Inflammatory macrophage (primary cell): ENCODE results near the gene CRYBB3.
A peak's percentile ranks its signal among the peaks of the same experiment; 100 is the strongest.
"Not testable (repeated sequence)": the region's sequence is repeated elsewhere in the genome, so short reads cannot be mapped to it uniquely, and the experiment has no call there.

Experiments used
- DNase-seq, 2 donors: peaks; one replicate each; pipeline ENCODE4 v3.0.0-alpha.2; 2020 to 2022

Gene CRYBB3

GRCh38 chr22:25207553-25208157 lies 8.0 kb downstream of the CRYBB3 start:
- DNase-seq, result no peak

DNA sequence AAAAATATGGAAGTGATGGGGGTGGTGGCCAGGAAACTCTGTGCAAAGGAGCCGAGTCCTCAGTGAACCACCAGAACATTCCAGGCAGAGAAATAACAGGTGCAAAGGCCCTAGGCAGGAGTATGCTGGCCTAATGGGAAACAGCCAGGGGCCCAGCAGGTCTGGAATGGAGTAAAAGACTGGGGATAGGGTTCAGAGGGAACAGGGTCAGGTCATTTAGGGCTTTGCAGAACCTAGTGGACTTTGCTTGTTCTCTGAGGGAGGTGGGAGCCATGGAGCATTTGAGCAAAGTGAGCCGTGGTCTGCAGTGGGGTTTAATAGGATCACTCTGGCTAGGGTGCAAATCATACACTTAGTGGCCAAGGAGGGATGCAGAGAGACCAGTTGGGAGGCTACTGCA lies 8.7 kb downstream of the CRYBB3 start:
- DNase-seq, result no peak

- DNase-seq, result no peak
These were observed 9.3 kb downstream of the CRYBB3 start for GRCh38 chr22:25208743-25209505.

- no peak for DNase-seq
These were observed 11.1 kb downstream of the CRYBB3 start for GRCh38 chr22:25210793-25211192.

DNA sequence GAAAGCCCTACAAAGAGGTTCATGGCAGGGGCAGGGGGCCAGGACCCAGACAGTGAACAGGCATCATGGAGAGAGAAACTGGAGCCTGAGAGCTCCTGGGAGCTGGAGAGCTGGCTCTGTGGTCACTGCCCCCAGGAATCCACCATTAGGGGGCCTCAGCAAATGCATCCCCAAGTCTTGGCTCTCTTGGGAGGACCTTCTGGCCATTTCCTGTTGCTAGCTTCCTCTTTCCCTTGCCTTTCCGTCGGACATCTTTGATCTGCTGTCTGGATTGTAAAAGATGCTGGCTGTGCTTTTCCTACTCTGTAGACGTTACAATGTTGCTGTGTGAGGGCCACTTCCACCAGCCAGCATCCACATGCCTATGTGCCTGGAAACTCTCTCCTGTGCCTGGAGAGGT lies 12.7 kb downstream of the CRYBB3 start:
- DNase-seq, result no peak

DNA sequence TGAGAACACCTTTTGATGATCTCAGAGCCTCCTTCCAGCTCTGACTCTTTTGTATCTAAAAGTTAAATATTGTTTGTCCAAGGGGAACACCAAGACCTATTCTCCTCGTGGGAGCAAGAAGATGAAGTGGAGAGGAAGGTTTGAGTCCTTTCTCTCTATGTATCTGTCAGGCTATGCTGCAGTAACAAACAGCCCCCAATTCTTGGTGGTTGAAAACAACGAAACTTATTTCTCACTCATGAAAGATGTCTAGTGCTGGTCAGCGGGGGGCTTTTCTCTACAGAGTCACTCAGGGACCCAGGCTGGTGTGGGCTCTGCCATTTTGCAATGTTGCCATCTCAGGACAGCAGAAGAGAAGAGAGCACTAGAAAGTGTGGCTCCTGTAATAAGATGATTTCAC lies 13.6 kb downstream of the CRYBB3 start:
- no peak for DNase-seq

- no peak for DNase-seq
These were observed 16.6 kb downstream of the CRYBB3 start for GRCh38 chr22:25216230-25216629.

- no peak for DNase-seq
These were observed 19.6 kb downstream of the CRYBB3 start, which contains the start of gene CRYBB2 for GRCh38 chr22:25219211-25219689. CRYBB2 (plus strand) TSS chr22:25219639; CDS start chr22:25221430, 1,791 bp downstream.

DNA sequence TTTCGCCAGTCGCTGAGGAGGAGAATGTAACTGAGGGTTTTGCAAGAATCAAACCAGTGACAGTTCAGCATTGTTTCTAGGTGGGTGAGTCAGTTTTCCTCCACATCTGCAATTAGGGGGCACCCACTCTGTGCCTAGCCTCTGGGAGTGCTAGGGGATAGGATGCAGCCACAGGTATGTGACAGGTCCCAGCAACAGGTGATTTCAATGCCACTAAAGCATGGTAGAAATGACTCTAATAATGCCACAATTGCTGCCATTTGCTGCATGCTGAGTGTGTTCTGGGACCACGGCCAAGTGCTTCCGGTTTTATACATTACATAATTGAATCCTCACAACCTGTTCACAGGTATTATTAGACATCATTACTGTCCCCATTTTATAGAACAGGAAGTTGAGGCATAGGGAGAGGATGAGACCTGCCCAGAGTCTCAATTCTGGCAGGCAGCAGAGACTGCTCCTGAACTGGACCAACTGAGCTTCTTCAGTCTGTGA lies 20.3 kb downstream of the CRYBB3 start:
- DNase-seq, result no peak

DNA sequence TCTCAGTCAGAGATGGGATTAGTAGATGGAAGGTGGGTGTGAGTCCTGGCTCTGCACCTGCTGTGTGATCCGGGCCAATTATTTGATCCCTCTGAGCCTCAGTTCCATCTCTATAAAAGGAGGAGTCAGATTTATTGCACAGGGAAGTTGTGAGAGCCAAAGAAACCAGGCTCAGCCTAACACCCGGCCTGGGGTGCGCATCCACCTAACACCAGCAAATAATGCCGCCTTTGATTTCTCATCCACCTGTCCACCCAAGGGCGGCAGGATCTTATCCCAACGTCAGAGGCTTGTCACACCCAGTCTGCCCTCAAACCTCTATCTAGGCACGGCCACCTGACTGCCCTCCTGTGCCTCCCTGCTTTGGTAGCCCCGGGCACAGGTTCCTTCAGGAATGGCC lies 22.1 kb downstream of the CRYBB3 start:
- no peak for DNase-seq

DNA sequence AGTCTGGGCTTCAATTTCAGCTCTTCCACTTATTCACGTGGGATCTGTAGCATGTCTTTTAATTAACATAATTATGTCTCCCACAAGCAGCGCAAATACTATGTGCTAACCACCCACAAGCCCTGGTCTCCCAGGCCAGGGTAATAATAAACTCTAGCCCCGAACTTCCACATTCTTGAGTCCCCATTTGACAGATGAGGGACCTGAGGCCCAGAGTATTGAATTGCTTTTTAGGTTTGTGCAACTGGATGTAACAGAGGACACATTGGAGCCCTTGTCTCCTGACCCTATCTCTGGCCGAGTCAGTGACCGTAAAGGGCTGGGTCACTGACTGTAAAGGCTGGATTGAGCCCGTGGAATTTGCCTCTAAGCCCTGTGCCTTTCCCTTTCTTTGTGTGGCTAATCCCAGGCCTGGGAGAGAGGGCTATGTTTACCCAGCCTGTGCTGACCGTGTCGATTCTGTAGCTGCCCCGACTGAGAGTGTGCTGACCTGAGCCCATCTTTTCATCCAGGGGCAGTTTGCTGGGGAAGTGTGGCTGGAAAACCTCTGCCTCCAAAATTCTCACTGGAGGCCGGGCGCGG lies 23.7 kb downstream of the CRYBB3 start:
- DNase-seq, result no peak

- no peak for DNase-seq
These were observed 29.2 kb downstream of the CRYBB3 start for GRCh38 chr22:25228822-25229221.

GRCh38 chr22:25230760-25231159 lies 31.1 kb downstream of the CRYBB3 start:
- DNase-seq, result not testable (repeated sequence)

DNA sequence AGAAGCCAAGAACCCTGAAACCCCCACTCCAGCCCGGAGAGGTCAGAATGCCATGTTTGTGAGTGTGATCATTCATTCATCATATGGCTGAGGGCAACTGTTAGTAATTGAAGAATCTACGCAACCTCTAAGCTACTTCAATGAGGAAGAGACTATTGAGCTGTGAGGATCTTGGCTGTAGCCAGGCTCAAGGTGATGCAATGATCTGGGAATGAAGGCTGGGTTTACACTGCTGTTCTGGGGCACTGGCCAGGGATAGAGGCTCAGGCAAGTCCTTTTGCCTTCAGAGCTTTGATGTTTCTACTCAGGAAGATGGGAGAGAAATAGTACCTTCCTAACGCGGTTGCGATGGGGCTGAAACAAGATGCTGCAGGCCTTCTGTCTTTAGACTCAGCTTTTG lies 32.6 kb downstream of the CRYBB3 start:
- DNase-seq, result no peak

DNA sequence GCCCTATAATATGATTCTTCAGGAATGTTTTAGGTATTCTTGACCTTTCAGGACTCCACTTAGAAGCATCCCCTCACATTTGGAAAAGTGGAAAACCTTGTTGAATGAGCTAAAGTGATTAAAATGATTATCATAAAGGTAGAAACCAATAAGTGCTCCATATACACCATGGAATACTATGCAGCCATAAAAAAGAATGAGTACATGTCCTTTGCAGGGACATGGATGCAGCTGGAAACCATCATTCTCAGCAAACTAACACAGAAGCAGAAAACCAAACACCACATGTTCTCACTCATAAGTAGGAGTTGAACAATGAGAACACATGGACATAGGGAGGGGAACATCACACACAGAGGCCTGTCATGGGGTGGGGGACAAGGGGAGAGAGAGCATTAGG lies 34.0 kb downstream of the CRYBB3 start:
- DNase-seq, result not testable (repeated sequence)

GRCh38 chr22:25235547-25236290 lies 36.1 kb downstream of the CRYBB3 start:
- peak; percentile 43 to 62 for DNase-seq

GRCh38 chr22:25236417-25236816 lies 36.8 kb downstream of the CRYBB3 start:
- no peak for DNase-seq

- DNase-seq, result no peak
These were observed 37.8 kb downstream of the CRYBB3 start for GRCh38 chr22:25237503-25237902.

- not testable (repeated sequence) for DNase-seq
These were observed 38.4 kb downstream of the CRYBB3 start for GRCh38 chr22:25238058-25238457.

- DNase-seq, result not testable (repeated sequence)
These were observed 55.5 kb downstream of the CRYBB3 start for GRCh38 chr22:25255169-25255568.
